GM21786 (cell line): ENCODE results near the gene GET4.
"Not testable (repeated sequence)": the region's sequence is repeated elsewhere in the genome, so short reads cannot be mapped to it uniquely, and the experiment has no call there.

Experiments used
- ATAC-seq: cut with Tn5 transposase; IDR thresholded peaks from one replicate; pipeline ENCODE4 v1.9.1; 2021; ENCODE audit not compliant: unreplicated experiment

The GET4 gene

DNA sequence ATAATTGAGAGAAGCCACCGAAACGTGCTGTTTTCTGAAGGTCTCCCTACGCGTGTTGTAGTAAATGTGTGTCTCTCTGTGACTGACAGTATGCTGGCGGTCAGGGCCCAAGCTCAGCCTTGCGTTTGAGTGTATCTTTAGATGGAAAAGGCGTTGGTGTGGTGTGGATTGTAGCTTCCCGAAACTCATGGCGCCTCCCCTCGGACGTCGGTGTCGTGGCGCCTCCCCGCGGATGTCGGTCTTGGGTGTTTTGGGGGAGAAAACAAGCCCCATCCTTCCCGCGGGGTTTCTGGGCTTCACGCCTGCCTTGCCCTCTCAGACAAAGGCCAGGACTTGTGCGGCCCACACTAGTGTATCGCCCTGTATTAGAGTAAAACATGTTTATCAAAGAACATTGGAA is 31.3 kb upstream of the GET4 start:
- ATAC-seq, result no peak

- no peak for ATAC-seq
Measured at GRCh38 chr7:845731-846130, 30.6 kb upstream of the GET4 start.

GRCh38 chr7:846958-847650 is 29.2 kb upstream of the GET4 start:
- ATAC-seq, result not testable (repeated sequence)

GRCh38 chr7:847728-848127 is 28.6 kb upstream of the GET4 start:
- ATAC-seq, result not testable (repeated sequence)

DNA sequence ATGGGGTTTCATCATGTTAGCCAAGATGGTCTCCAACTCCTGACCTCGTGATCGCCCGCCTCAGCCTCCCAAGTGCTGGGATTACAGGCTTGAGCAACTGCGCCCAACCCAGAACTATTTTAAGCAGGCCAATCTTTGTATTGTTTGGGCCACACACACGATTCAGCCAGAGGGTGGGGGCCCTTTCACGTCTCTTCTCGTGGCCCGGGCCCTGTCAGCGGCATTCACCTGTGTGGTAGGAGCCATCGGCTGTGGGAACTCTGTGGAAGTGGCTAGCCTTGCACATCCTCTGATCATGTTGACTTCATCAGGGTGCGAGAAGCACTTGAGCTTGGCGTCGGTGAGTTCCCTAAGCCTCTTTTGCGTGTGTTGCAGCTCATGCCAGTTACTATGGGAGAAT is 27.2 kb upstream of the GET4 start:
- ATAC-seq, result no peak

DNA sequence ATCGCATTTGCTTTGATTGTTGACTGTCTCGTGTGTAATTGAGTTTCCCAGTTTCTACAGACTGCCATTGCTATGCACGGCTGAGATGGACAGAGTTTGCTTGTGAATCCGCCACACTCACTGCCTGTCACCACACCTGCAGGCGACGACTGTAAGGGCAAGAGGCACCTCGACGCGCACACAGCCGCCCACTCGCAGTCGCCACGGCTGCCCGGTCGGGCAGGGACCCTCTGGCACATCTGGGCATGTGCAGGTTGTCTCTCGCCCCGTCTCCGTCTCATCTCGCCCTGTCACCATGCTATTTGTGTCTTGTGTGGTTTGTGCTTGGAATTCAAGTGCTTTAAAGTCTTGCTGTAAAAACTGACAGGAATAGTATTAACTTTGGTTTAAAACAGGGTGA is 26.6 kb upstream of the GET4 start:
- ATAC-seq, result no peak

DNA sequence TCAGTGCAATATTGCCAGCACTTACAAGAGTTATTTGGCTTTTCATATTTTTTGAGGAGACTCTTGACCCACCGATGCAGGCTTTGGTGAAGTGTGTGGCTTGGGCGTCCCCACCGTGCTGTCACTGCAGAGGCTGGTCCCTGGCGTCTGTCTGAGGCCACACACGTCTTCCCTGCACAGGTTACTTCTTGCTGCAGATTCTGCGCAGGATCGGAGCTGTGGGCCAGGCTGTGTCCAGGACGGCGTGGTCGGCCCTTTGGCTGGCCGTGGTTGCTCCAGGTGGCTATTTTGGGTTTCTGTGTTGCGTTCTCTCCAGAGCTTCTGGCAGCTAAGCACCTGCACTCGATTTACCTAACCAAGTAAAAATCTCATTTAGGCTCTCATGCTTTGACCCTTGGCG is 25.1 kb upstream of the GET4 start:
- ATAC-seq, result no peak

GRCh38 chr7:853366-854117 is 22.8 kb upstream of the GET4 start:
- no peak for ATAC-seq

DNA sequence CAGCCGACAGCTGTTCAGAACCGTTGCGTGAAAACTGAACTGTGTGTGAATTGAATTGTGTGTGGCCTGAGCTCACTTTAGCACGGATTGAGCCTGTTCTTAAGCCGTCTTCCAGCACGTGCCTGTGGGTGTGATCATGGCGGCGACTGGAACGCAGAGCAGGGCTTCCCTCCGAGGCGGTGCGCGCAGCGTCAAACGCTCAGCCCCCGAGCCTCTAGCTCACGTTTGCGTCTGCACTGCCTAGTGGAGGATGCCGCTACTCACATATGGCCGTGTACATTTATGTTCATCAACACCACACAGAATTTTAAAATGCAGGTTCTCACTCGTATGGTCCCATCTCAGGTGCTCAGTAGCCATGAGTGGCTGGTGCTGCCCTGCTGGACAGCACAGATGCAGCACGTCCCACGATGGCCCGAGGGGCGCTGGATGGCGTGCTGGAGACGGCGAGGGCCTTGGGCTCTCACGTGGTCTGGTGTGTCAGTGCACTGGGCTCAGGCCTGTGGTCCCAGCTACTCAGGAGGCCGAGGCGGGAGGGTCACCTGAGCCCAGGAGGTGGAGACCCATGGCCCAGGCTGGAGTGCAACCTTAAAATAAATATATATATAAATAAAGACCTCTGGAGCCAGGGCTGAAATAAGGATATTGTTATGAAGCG is 22.1 kb upstream of the GET4 start:
- no peak for ATAC-seq

DNA sequence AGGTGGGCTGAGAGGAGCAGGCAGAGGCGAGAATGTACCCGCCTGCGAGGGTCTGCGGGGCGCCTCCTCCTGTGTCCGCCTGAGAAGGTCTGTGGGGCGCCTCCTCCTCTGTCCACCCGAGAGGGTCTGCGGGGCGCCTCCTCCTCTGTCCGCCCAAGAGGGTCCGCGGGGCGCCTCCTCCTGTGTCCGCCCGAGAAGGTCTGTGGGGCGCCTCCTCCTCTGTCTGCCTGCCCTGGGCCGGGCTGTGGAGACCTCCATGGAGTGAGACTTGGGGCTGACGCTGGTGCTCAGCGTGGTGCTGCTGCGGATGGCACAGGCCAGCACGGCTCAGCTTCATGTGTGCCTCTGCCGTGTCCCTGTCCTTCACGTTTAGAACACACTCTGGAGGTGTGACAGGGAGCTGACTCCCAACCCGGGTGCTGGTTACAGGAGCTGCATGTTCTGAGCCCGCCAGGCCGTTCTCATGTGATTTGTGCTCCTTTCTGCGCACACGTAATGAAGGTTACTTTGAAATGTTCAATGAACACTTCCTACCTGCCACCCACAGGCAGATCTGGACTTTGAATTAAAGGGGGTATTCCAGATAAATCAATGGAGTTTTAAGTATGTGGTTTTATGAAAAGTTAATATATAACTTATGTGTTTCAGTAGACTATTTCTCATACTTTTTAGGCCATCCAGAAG is 20.5 kb upstream of the GET4 start:
- ATAC-seq, result no peak

DNA sequence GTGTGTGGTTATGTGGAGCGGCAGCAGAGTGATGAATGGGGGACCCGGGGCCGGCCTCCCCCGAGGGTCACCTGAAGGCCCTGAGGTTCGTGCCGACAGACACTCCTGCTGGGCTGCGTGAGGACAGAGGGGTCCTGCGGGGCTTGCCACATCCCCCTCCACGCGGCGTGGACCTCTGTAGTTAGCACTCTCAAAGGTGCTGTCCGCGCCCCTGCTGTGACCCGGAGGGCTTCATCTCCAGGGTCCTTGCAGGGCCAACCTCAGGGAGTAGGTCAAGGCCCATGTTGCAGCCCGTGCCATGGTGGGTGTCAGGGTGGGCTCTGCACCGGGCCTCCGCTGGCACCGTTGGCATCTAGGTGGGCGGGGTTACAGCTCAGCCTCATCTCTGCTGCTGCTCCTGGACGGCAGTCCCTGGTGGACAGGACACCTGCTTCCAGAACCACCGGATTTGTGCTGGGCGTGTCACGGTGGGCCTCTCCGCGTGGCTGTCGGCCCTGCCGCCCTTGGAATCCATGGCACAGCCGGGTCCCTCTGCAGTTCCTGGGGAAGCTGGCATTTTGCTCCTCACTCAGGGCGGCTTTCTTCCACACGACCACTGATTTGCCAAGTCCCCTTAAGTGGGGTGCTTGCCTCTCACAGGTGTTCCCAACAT is 19.8 kb upstream of the GET4 start:
- no peak for ATAC-seq

DNA sequence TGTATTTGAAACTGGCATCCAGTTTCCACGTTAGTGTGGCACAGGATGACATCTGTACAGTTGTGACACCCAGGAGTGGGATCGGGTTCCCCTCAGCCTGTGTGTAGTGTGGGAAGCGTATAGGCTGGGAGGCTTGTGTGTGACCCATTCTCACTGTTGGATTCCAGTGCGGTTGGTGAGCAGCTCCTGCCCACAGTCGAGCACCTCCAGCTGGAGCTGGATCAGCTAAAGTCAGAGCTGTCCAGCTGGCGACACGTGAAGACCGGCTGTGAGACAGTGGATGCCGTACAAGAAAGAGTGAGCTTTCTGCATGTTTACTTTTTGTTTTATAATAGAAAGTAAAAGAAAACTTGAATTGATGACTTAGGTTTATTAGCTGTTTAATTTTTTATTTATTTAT is 18.7 kb upstream of the GET4 start:
- no peak for ATAC-seq

DNA sequence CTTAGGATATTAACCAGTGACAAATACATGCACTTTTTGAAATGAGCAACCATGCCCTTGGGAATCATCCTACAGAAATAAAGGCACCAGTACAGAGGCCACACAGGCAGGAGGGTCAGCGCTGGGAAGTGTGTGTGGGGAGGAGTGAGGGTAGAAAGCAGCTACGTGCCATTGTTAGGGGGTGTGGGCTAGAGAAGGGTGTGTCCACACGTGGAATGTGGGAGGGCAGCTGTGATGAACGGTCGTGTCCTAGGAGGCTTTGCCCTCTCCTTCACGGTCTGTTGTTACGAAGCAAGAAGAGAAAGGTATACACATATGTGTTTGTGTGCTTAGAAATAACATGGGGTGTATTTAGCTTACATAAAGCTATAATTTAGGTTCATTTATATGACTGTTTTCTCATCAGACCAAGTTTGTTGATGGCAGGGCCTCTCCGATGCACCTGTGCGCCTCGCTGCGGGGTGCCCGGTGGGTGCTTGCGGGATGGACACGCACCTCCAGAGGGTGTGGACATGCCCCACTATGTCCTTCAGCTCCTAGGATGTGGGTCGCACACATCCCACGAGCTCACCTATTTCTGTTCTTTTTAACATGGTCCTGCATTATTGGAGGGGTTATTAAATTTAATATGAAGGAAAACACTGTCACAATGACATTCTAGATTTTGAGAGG is 16.9 kb upstream of the GET4 start:
- no peak for ATAC-seq

GRCh38 chr7:860149-860548 is 16.2 kb upstream of the GET4 start:
- no peak for ATAC-seq

- no peak for ATAC-seq
Measured at GRCh38 chr7:861222-861621, 15.1 kb upstream of the GET4 start.

DNA sequence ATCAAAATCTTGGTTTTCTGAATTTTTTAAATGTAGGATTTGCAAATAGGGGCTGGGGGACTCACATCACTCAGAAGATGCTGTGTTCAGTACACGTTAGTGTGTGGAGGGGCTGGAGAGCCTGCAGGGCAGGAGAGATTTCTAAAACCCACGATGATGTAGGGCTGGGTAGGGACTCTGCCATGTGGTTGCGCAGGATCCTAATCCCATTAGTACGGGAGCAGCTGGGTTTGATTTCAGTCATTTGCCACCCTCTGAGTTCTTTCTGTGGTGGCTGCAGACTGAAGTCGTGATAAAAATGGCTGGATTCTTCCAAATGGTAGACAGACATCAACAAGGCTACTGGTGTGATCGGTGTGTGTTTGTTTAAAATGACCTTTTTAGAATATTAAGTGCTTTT is 14.2 kb upstream of the GET4 start:
- no peak for ATAC-seq

DNA sequence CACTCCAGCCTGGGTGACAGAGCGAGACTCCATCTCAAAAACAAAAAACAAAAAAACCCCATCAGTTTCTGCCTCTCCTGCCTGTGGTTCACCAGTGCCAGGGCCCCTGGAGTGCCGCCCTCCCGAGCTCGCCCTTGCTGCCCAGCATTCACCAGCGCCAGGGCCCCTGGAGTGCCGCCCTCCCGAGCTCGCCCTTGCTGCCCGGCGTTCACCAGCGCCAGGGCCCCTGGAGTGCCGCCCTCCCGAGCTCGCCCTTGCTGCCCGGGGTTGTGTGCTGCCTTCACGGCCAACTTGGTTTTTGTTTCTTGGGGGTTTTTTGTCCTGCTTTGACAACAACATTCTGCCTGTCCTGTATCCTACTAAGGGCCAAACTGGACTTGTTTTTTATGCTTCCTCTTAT is 13.2 kb upstream of the GET4 start:
- ATAC-seq, result no peak

GRCh38 chr7:865921-866320 is 10.4 kb upstream of the GET4 start:
- no peak for ATAC-seq

DNA sequence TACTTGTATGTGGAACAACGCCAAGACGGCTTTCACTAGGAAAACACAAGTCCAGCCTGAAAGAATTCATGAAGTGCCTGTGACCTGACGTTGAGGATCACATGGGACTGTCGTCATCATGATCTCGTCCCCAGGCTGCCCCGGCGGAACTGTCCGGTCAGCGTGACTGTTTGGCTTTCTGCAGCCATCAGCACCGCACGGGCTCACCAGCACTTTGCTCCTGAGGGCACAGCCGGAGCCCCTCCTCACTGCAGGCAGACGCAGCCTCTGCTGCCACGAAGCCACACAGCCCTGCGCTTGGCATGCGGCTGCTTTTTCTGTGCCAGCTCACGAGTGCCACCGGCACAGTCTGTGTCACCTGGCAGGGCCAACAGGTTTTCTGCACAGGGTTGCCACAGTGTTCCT is 9.4 kb upstream of the GET4 start:
- no peak for ATAC-seq

- no peak for ATAC-seq
Measured at GRCh38 chr7:867406-868188, 8.8 kb upstream of the GET4 start.
